ENCODE measurements around the gene ZBTB39.
"Not testable (repeated sequence)": the region's sequence is repeated elsewhere in the genome, so short reads cannot be mapped to it uniquely, and the experiment has no call there.

The ZBTB39 gene

DNA sequence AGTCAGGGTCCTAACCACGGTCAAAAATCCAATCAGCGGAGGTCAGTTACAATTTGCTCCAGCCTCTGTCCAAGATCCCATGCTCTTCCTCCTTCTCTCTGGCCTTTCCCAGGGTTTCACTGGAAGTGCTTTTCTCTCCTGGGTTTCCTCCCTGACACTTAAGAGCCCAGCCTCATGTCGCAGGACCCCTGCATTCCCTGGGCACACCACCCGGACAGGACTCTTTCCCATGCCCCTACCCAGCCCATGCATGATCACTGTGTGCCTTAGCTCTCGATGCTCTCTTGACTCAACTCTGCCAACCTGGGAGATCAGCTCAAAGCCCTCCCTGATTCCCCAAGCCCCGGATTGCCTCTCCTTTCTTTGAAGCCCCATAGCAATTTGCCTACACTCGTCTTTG, 25.4 kb upstream of the ZBTB39 start:
- DNase-seq (ENCODE audit: low spot score): no peak

DNA sequence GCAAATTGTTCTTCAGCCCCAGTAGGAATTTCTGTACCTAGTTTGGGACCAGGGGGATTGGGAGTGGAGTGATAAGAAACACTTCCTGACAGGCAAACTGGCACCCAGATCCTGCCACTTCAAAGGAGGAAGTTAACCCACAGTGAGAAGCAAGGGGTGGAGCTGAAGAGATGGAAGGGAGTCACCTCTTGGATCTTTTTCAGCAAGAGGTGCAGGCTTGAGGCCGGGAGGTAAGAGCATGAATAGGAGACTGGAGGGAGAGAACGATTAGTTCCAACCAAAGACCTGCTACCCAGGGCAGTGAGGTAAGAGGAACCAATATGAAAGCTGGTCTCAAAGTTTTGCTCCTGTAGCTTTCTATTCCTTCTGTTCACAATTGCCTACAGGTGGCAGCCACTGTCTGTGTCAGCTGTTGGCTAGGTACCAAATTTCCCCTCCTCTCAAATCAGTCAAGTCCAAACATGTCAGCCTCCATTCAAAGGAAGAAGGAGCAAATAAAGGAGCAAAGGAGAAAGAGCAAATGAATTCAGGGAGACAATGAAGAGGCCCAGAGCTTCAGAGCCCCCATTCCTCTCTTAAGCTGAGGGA, 24.9 kb upstream of the ZBTB39 start:
- DNase-seq (ENCODE audit: low spot score): no peak

DNA sequence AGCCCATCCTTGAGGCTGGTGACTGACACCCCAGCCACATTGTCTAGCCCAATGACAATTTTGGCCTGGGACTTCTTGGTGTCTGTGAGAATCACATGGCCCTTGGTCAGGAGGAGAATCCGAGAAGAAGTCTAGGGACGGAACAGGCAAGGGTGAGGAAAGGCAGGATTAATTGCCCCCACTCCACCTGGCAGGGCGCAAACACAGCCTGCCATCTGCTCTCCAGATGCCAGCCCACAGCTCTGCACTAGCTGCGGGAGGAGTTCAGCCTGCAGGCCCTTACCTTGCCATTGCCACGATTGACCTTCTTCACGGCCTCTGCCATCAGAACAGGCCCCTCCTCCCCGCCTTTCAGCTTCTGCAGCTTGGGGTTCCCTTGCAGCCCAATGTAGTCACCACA, 23.1 kb upstream of the ZBTB39 start:
- DNase-seq (ENCODE audit: low spot score): no peak

DNA sequence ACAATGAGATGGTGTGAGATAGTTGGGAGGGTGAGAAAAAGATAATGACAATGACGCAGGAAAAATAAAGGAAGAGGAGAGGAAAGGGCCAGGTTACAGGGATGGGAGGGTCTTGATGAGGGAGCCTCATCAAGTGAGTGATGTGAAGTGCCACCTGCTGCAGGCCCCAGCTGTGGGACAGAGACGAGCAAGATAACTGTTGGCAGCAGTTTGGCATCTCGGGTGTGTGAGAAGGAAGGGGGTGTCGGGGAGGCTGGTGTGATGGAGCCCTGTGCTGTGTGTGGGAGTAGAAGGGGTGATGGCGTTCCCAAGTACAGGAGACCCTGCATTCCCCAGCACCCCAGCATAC, 21.4 kb upstream of the ZBTB39 start:
- DNase-seq (ENCODE audit: low spot score): peak; percentile 13

DNA sequence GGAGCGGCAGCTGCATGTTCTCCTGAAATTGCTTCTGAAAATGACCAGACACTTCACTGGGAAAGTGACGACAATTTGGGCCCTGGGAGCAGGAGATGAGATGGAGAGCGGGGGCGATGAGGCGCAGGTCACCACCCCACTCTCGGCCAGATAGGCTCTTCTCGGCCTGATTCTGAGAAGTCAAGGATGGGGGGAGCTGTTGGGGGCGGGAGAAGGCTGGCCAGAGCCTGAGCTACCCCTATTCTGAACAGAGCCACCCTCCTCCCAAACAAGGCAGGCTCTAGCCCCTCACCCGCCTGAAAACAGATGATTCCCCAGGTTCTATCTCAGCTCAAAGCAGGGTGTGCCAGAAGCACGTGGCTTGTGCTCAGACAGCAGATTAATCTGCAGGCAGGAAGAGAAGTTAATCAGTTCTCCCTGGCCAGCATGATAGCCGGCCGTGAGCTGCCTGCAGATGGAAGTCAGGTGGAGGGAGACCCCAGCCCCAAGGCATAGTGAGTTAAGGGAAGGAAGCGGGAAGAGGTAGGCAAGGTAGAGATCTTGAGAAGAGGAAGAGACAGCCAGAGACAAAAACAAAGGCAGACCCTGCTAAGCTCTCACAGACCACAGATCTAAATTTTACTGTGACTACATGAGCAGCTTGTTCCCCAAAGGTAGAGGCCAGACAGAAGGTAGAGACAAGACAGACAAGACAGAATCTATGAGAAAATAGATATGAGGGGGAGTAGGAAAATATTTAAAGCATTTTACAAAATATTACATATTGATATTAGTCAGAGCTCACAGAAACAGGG, 20.9 kb upstream of the ZBTB39 start:
- peak; percentile 7 for DNase-seq (ENCODE audit: low spot score)

DNA sequence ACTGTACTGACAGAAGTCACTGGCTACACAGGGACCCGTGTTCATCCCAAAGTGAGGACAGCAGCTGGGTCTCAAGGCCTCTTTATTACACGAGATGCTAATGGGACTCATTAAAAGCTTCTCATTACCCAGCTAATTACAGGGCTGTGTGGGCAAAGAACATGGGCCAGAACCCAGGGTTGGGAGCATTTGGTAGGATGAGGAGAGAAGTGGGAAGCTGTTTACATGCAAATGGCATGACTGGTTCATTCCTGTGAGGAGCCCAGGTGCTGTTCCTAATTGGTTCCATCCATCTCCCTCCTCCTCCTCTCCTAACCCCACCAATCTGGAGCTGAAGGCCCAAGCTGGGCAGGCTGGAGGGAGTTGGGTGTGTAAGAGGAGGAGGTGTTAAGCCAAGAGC, 18.9 kb upstream of the ZBTB39 start:
- no peak for DNase-seq (ENCODE audit: low spot score)

DNA sequence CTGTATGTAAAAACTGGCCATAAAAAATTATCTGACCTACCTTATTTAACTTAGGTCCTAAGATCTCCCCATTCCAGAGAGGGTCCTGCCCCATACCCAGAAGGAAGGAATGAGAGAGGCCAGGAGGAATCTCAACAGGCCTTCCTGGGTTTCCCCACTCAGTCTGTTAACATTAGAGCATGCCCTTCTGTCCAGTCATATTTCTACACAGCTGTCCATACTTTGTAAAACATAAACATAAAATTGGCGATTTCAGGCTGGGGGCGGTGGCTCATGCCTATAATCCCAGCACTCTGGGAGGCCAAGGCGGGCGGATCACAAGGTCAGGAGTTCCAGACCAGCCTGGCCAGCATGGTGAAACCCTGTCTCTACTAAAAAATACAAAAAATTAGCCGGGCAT, 16.0 kb upstream of the ZBTB39 start:
- not testable (repeated sequence) for DNase-seq (ENCODE audit: low spot score)

DNA sequence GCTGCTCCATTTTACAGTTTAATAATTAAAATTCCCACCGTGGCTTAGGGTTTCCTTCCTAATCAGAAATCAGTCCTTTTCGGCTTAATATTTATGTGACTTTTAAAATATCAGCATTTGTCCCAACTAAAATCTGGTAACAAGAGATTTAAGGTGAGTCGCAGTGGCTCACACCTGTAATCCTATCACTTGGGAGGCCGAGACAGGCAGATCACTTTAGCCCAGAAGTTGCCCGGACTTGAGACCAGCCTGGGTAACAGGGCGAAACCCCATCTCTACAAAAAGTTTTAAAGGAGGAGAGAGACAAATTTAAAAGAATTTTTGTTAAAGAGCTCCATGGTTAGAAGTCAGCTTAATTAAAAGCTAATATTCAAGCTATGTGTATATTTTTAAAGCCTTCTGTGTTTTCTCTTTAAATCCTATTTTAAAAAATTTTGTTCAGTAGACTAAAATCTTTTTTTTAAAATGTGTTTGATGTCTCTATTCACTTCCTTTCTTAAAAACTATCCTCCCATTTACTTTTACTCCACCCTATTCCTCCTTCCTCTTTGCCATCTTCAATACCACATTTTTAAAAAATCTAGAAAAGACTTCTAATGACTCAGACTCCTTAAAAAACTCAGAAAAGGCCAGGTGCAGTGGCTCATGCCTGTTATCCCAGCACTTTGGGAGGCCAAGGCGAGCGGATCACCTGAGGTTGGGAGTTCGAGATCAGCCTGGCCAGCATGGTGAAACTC, 13.8 kb upstream of the ZBTB39 start:
- no peak for DNase-seq (ENCODE audit: low spot score)

DNA sequence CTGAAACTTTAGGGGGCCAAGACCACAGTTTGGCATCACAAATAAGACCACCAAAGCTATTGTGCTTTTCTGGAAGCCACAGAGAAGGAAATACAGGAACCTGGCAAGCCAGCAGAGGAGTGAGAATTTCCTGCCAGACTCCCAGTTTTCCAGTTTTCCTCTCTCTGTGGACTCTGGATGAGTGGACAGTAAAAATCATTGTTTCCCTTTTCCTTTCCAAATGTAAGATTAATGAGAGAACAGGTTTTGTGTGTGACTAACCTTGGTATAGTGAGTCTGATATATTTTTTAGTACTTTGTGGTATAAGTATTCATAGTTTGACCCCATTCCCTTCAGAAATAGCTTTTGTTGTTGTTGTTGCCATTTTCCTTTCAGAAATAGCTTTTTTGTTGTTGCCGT, 12.6 kb upstream of the ZBTB39 start:
- DNase-seq (ENCODE audit: low spot score): no peak

DNA sequence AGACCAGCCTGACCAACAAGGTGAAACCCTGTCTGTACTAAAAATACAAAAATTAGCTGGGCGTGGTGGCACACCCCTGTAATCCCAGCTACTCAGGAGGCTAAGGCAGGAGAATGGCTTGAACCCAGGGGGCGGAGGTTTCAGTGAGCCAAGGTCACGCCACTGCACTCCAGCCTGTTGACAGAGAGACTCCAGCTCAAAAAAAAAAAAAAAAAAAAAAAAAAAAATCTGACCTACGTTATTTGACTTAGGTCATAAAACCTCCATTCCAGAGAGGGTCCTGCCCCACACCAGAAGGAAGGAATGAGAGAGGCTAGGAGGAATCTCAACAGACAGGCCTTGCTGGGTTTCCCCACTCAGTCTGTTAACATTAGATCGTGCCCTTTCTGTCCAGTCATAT, 12.0 kb upstream of the ZBTB39 start:
- not testable (repeated sequence) for DNase-seq (ENCODE audit: low spot score)

DNA sequence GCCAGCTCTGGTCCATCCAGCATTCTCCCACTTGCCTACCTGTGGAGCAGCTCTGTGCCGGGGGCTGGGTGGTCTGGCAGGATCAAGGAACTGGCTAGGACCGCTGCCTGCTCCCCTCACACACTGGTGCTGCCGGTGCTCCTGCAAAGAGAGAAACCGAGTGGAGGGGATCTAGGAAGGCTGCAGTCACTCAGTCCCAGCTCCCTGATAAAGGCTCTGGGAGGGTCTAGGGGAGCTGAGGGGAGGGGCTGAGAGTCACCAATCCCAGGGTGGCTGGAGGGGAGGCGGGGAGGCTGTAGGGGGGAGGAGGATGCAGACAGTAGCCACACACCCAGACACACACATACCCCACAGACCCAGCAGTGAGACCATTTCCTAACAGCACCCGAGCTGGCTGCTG, 10.0 kb upstream of the ZBTB39 start, which contains the start of gene TAC3:
Gene TAC3, minus strand, starts transcription at position 182 of the 400 bp plus-strand sequence. CDS start 732 bp downstream, outside the sequence.
- DNase-seq (ENCODE audit: low spot score): no peak

DNA sequence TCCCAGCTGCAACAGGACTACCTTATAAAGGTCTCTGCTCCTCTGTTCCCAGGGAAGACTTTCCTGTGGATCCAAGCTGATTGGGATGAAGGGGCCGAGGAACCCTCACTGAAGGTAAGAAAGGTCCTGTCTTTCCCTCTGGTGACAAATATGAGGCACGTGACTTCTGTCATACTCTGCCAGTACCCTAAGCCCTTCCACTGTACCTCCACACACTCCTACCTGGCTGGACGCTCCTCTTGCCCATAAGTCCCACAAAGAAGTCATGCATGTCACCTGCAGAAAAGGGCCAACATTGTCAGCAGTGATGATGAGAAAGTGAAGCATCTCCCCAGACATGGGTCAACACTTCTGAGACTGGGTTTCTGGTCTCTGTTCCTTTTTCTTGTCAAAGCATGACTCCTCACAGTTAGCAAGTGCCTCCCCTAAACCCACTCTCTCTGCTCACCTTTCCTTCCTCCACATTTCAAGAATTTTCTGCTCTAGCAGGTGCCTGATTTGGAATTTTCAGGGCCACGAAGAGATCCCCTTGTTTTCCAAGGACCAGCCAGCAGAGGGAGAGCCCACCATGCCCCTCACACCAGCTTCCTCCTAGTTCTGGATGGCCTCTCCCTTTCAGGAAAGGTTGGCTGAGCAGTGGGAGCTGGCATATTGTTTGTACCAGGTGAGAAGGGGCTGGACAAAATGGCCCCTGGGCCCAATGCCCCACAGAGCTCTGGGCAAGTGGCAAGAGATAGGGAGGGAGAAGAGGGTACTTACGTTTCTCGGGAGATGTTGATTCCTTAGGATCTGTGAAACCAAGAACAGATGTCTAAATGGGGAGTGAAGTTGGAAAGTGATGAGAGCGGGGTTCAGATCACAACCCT, 6.5 kb upstream of the ZBTB39 start:
- DNase-seq (ENCODE audit: low spot score): no peak

DNA sequence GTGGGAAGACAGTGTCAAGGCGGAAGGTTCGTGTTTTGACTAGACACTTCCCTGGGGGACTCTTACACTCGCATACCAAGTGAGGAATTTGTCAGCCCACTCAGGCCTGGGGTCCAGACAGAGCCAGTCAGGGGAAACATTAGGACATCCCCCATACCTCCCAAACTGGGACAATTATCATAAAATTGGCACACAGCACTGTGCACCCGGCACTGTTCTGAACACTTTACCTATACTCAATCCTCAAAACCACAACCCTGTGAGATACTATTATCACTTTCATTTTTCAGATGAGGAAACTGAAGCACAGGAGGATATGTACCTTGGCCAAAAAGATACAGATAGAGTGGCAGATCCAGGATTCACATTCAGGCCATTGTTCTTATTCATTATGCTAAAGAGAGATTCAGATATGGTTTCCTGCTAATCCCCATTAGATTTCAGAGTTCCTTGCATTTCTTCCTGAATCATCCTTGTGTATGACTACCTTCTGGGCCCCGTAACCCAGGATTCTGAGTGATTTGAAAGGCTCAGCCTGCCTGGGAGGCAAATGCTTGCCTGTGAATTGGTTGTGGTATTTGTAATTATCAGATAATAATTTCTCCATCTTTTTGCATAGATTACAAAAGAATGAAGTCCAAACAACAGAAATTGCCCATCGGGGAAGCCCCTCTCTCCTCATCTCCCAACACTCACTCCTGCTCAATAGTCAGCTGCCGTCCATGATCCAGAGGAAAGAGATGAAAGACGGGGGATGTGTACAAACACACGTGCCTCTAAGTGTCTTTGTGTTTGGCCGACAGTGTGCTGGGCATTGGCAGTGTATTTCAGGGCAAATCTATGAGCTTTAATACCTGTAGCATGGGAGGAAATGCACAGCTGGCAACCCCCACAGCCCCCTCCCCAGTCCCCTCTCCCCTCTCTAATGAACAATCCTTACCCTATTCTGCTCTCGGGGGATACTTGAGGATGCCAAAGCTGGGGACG, 5.4 kb upstream of the ZBTB39 start:
- DNase-seq (ENCODE audit: low spot score): no peak

DNA sequence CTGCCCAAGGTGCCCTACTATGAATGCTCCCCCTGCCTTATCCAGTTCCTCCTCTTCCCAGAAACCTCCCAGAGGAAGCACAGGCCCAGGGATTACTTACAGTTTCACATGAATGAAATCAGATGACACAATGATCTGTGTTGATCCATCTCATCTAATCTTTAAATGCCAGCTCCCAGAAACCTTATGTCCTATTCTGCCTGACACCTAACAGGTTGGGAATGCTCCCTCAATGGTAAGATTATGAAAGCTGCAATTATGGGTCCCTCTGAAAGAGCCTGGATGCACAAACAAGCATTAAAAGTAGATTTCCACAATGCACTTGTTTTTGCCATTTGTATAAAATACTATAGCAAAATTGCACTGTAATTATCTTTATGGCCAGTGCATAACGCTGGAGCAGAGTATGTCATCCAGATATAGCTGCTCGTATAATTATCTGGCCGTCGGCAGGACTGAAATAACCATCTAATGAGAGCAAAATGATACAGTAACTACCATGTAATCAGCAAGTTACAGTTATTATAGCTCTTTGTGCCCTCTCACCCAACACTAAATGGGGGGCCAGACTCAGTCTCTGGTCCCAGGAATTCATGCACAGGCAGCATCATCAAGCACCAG, 4.4 kb upstream of the ZBTB39 start:
- no peak for DNase-seq (ENCODE audit: low spot score)

DNA sequence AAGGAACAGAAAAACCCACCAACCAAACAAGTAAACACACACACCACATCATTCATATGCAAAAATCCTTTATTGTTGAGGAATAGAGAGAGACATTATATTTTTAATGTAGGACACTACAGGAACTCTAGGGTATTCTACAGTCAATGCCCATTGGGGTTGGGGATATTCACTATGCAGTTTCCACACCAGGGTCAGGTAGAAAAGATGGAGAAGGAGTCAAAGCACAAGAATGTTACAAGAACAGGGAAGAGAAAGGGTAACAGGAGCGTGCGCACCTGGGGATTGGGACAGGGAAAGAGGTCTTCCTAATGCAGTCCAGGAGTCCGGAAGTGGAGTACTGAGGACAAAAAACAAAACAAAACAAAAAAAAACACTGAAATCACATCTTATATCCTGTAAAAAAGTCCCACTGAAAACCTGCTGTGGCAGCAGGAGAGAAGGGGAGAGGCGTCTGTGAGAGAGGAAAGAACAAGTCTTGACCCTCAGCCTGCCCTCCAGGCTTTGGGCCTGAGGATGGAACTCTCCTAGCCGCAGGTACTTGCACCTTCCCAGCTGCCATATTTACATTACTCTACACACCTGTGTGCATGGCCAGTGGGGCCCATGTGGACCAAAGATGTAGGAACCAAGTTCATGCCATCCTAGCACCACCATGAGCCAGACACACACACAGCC, 3.7 kb upstream of the ZBTB39 start:
- DNase-seq (ENCODE audit: low spot score): no peak

DNA sequence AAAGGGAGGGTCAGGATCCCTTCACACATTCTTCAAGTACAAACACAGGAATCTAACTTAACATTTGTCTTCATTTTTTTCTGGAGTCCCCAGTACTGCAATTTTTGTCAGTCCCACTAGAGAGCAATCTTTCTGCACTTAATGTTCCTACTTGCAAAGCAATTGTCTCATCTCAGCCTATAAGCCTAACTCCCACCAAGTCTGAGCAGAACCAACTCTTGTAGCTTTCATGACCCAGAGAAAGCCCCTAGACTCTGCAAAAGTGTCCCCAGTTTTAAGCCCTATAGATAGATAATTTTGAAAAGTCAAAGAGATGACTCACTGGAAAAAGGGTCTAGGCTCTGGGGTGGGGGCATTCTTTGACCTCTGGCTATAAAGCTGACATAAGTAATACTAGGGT, 1.8 kb upstream of the ZBTB39 start:
- peak; percentile 46 for DNase-seq (ENCODE audit: low spot score)

DNA sequence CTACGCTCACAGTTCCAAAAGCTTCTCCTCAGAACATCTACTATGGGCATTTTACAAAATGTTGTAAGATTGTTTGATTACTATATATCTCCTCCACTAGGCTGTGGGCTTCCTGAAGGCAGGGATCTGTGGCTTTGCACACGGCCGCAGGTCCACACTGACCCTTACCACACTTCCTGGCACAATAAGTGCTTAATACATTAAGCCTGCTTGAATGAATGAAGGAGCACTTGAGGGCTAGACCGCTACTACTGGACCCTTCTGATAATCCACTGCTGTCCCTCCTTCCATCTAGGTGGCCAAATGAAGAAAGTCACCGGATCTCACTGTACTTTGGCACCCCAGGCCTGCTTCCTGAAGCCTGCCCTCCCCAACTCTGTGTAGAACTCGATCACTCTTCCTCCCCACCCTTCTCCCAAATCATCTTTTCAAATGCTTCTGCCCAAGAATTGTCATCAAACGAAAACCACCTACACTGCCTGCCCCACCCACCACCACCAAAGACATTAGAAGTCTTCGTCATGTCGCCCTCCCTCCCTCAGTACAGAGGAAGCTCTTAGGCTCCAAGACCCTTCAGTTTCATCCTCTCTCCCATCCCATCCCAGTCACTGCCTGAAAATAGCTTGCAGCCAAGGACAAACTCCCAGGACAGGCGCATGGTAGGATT, 596 bp upstream of the ZBTB39 start:
- no peak for DNase-seq (ENCODE audit: low spot score)

DNA sequence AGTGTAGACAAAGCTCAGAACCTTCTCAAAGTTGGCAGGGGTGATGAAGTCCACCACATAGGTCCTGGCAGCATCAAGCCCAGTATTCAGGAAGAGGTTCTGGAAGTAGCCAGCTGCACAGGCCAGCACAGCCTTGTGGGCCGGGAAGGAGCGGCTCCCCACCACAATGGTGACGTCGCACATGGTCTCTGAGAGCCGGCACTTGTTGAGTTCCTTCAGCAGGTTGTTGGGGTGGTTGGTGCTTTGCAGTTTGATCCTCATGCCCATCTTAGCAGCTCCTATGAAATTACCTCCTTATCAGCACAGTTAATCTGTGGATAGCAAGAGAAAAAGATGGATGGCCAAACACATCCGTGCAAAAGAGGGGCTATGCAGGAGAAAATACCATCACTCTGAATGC, 1.7 kb downstream of the ZBTB39 start:
- DNase-seq (ENCODE audit: low spot score): no peak

DNA sequence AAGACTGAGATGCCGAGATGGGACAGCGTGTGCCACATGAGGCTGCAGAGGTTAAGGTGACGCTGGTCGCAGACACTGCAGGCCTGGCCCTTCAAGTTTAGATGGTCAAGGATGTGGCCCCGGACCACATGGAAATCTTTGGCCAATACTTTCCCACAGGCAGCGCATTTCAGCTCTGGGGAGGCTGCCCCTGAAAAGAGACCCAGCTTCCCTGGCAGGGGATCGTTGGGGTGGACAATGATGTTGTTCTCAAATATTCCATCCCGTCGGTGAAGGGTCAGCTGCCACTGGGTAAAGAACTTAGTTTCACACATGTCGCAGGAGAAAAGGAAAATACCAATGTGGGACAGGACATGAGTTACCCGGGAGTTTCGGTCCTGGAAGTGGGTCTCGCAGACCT, 3.0 kb downstream of the ZBTB39 start:
- DNase-seq (ENCODE audit: low spot score): no peak

Measured in hematopoietic multipotent progenitor cell treated with erythropoietin and hydrocortisone succinate and interleukin-3 and kit ligand, for 17 days (in vitro differentiated cells).